NK-92 (cell line): Measurements from ENCODE around the gene URB2.
"Not testable (repeated sequence)": the region's sequence is repeated elsewhere in the genome, so short reads cannot be mapped to it uniquely, and the experiment has no call there.

Experiments used
- DNase-seq: peaks from one replicate; lab custom pipeline; 2025; ENCODE audit not compliant: unreplicated experiment; lab: John Stamatoyannopoulos, UW

Gene URB2

GRCh38 chr1:229689904-229690303, 63.9 kb downstream of the URB2 start:
- no peak for DNase-seq

GRCh38 chr1:229690662-229691061, 64.6 kb downstream of the URB2 start:
- no peak for DNase-seq

- no peak for DNase-seq
Measured at GRCh38 chr1:229691362-229691761, 65.3 kb downstream of the URB2 start.

- DNase-seq: no peak
Measured at GRCh38 chr1:229693129-229693900, 67.3 kb downstream of the URB2 start.

GRCh38 chr1:229694053-229694693, 68.1 kb downstream of the URB2 start:
- DNase-seq: no peak

GRCh38 chr1:229696385-229696784, 70.3 kb downstream of the URB2 start:
- DNase-seq: no peak

- DNase-seq: no peak
Measured at GRCh38 chr1:229699613-229700267, 73.7 kb downstream of the URB2 start.

- no peak for DNase-seq
Measured at GRCh38 chr1:229704157-229704556, 78.1 kb downstream of the URB2 start.

GRCh38 chr1:229705152-229705551, 79.1 kb downstream of the URB2 start:
- DNase-seq: not testable (repeated sequence)

- not testable (repeated sequence) for DNase-seq
Measured at GRCh38 chr1:229707127-229707526, 81.1 kb downstream of the URB2 start.

GRCh38 chr1:229709500-229710013, 83.5 kb downstream of the URB2 start:
- DNase-seq: no peak
